CD14-positive monocyte (primary cell): ENCODE measurements around the gene ZFYVE28. TPM values are rescaled to one million over a fixed set of nuclear protein-coding genes. Genes with fewer than 3 reads are reported as not detected.

Source experiments
- DNase-seq, 3 donors: peaks; one replicate each; pipeline ENCODE4 v3.0.0-alpha.2; 2011 to 2022
- H2AFZ ChIP-seq: 2 replicates; pipeline ENCODE4 v1.6.0; 2012; ENCODE audit warnings: mild to moderate bottlenecking, low read depth, low read length, inconsistent platforms; ENCODE audit not compliant: insufficient read depth, poor library complexity, severe bottlenecking
- H3K27ac ChIP-seq, 2 donors: 1 replicate in 1 of 2; 2 replicates in 1 of 2; pipeline ENCODE4 v1.5.1; 2012 to 2013; ENCODE audit warnings: low read length in 2 of 2, control low read depth in 1 of 2, inconsistent platforms in 1 of 2, low read depth in 1 of 2, mild to moderate bottlenecking in 1 of 2
- H3K27me3 ChIP-seq, 2 donors: one replicate each; pipeline versions ENCODE4 v1.6.0 to v1.6.1; 2011 to 2013; ENCODE audit warnings: low read length in 2 of 2; ENCODE audit not compliant: control insufficient read depth in 2 of 2, insufficient read depth in 2 of 2
- H3K36me3 ChIP-seq, 2 donors: replicated peaks in 1 of 2; 1 replicate in 1 of 2; 2 replicates in 1 of 2; pipeline versions ENCODE4 v1.5.1 to v1.6.1; 2012 to 2013; ENCODE audit warnings: low read length in 2 of 2, control low read depth in 1 of 2, inconsistent platforms in 1 of 2, mild to moderate bottlenecking in 1 of 2; ENCODE audit not compliant: insufficient read depth in 2 of 2, control insufficient read depth in 1 of 2
- H3K4me1 ChIP-seq, 2 donors: 1 replicate in 1 of 2; 2 replicates in 1 of 2; pipeline versions ENCODE4 v1.5.1 to v1.6.1; 2012 to 2013; ENCODE audit warnings: low read length in 2 of 2, control low read depth in 1 of 2, inconsistent platforms in 1 of 2, mild to moderate bottlenecking in 1 of 2, moderate library complexity in 1 of 2; ENCODE audit not compliant: insufficient read depth in 2 of 2, control insufficient read depth in 1 of 2
- H3K4me2 ChIP-seq: replicated peaks from 2 replicates; pipeline ENCODE3; 2012; ENCODE audit warnings: low read length, moderate library complexity, mild to moderate bottlenecking; ENCODE audit not compliant: poor library complexity, severe bottlenecking; ENCODE audit errors: extremely low read depth
- H3K4me3 ChIP-seq, 3 experiments: fragments of 200-600 bp in 1 of 3; sonication (generic) in 1 of 3; replicated peaks in 1 of 3; 1 replicate in 2 of 3; 2 replicates in 1 of 3; pipeline ENCODE4 v1.5.1; 2011 to 2013; ENCODE audit warnings: low read length in 3 of 3, mild to moderate bottlenecking in 3 of 3, control low read depth in 2 of 3, low read depth in 2 of 3, inconsistent platforms in 1 of 3, moderate library complexity in 1 of 3
- H3K79me2 ChIP-seq: 2 replicates; pipeline ENCODE4 v1.6.0; 2012; ENCODE audit warnings: mild to moderate bottlenecking, control low read depth, inconsistent platforms, low read length, moderate library complexity; ENCODE audit not compliant: insufficient read depth
- H3K9ac ChIP-seq: 2 replicates; pipeline ENCODE4 v1.6.0; 2017; ENCODE audit warnings: low read length, mild to moderate bottlenecking; ENCODE audit not compliant: insufficient read depth, poor library complexity, severe bottlenecking
- H3K9me3 ChIP-seq, 2 donors: replicated peaks in 1 of 2; 1 replicate in 1 of 2; 2 replicates in 1 of 2; pipeline versions ENCODE4 v1.5.1 to v1.6.1; 2012 to 2013; ENCODE audit warnings: low read length in 2 of 2, control low read depth in 1 of 2; ENCODE audit not compliant: control insufficient read depth in 1 of 2, insufficient read depth in 1 of 2
- H4K20me1 ChIP-seq: 2 replicates; pipeline ENCODE4 v1.6.0; 2012; ENCODE audit warnings: mild to moderate bottlenecking, low read length, control low read depth, moderate library complexity; ENCODE audit not compliant: insufficient read depth
- H3K27ac Mint-ChIP-seq, 7 donors: one replicate each; pipeline ENCODE4 v1.8.0; 2020; ENCODE audit warnings: mild to moderate bottlenecking in 7 of 7, mixed read lengths in 7 of 7, moderate library complexity in 6 of 7, inconsistent platforms in 2 of 7
- H3K27me3 Mint-ChIP-seq, 3 donors: one replicate each; pipeline ENCODE4 v1.8.0; 2021 to 2022; ENCODE audit warnings: low read depth in 3 of 3, mild to moderate bottlenecking in 3 of 3, mixed read lengths in 3 of 3, moderate library complexity in 3 of 3, inconsistent platforms in 1 of 3
- H3K36me3 Mint-ChIP-seq, 2 donors: one replicate each; pipeline ENCODE4 v1.8.0; 2020; ENCODE audit warnings: mixed read lengths in 2 of 2, inconsistent platforms in 1 of 2, mild to moderate bottlenecking in 1 of 2
- H3K4me1 Mint-ChIP-seq: one replicate; pipeline ENCODE4 v1.8.0; 2020; ENCODE audit warnings: mild to moderate bottlenecking, mixed read lengths
- H3K4me3 Mint-ChIP-seq, 2 donors: one replicate each; pipeline ENCODE4 v1.8.0; 2020; ENCODE audit warnings: mild to moderate bottlenecking in 2 of 2, mixed read lengths in 2 of 2, moderate library complexity in 1 of 2
- H3K9me3 Mint-ChIP-seq, 7 donors: one replicate each; pipeline ENCODE4 v1.8.0; 2020 to 2022; ENCODE audit warnings: mixed read lengths in 7 of 7, mild to moderate bottlenecking in 6 of 7, moderate library complexity in 6 of 7, inconsistent platforms in 2 of 7
- WGBS: methylation state at CpG from one replicate; pipeline ENCODE4 v1.1.5; 2013; ENCODE audit warnings: missing lambda C conversion rate; ENCODE audit not compliant: insufficient coverage; 5-methylcytosine and 5-hydroxymethylcytosine counted together
- intact Hi-C, 2 donors: fragments of 100-400 bp; cut with micrococcal nuclease; formaldehyde crosslinking; loops; one replicate each; pipeline versions ENCODE4 v1.15.0 to v1.15.1; 2023
- polyA plus RNA-seq, 3 donors: library from polyadenylated mRNA; depleted of rRNA in 1 of 3; unstranded in 2 of 3; stranded (reverse) in 1 of 3; fragments of 300-500 nt in 2 of 3; fragments of >200 nt in 1 of 3; fragmentation: Illumina TruSeq in 2 of 3; gene quantifications; 1 replicate in 2 of 3; 2 replicates in 1 of 3; pipeline ENCODE4 v1.2.3, GENCODE V29; 2012 to 2021
- TF ChIP-seq, protein P1 (sequence below): fragments of 200-600 bp; IDR thresholded peaks from one replicate; pipeline ENCODE4 v1.8.0; 2022; ENCODE audit warnings: antibody characterized with exemption, mild to moderate bottlenecking

The ZFYVE28 gene
- polyA plus RNA-seq, 3 donors = 1.0 to 4.4 (median 1.1) TPM

DNA sequence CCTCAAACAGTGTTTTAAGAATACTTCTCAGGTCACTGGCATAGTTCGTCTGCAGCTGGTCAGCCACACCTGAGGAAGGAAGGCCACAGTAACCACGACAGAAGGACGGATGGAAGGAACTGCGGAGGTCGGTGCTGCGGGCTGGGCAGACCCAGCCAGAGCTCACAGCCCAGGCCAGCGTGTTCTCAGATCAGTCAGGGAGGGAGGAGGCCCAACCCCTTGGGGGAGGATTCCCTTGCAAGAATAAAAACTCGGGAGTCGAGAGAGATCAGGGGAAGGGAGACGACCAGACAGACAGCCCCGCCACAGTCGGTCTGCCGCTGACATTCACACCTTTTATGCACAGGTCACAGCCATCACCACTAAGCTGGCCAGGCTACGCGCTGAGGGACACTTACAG is 145.2 kb downstream of the ZFYVE28 start:
- no peak for DNase-seq
- H4K20me1 ChIP-seq = no peaks in the 10 kb centered on the region

DNA sequence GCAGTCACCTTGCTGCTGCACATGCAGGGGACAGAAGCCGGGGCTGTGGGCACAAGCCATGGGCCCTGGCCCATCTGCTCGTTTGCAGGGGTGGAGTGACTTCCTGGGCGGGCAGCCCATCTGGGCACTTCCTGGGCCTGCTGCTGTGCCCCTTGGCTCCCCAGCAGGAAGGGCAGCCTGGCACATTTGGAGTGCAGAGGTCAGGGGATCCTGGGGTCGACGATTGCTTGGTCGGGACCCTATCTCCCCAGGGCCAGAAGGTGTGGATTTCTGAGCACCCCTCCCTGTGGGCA is 145.7 kb downstream of the ZFYVE28 start:
- H3K4me1 Mint-ChIP-seq = no peaks in the 10 kb centered on the region
- no peak overlapping the region for H3K9ac ChIP-seq
- intact Hi-C loops = no loop called here
- no peak overlapping the region for H3K4me2 ChIP-seq
- no peaks in the 10 kb centered on the region for H3K4me1 ChIP-seq
- H3K36me3 ChIP-seq = no peaks in the 10 kb centered on the region
- TF ChIP-seq, protein P1, sequence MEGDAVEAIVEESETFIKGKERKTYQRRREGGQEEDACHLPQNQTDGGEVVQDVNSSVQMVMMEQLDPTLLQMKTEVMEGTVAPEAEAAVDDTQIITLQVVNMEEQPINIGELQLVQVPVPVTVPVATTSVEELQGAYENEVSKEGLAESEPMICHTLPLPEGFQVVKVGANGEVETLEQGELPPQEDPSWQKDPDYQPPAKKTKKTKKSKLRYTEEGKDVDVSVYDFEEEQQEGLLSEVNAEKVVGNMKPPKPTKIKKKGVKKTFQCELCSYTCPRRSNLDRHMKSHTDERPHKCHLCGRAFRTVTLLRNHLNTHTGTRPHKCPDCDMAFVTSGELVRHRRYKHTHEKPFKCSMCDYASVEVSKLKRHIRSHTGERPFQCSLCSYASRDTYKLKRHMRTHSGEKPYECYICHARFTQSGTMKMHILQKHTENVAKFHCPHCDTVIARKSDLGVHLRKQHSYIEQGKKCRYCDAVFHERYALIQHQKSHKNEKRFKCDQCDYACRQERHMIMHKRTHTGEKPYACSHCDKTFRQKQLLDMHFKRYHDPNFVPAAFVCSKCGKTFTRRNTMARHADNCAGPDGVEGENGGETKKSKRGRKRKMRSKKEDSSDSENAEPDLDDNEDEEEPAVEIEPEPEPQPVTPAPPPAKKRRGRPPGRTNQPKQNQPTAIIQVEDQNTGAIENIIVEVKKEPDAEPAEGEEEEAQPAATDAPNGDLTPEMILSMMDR = no peak
- H3K4me3 ChIP-seq = no peak overlapping the region
- no peaks in the 10 kb centered on the region for H3K9me3 Mint-ChIP-seq
- H2AFZ ChIP-seq = no peak overlapping the region
- peaks cover 0 to 1% (median 0%) of the 10 kb centered on the region in 3 donors for H3K27me3 Mint-ChIP-seq
- no peak for DNase-seq
- no peaks in the 10 kb centered on the region for H3K9me3 ChIP-seq
- H4K20me1 ChIP-seq = no peaks in the 10 kb centered on the region
- no peaks in the 10 kb centered on the region for H3K79me2 ChIP-seq
- no peak overlapping the region for H3K27ac ChIP-seq
- WGBS = 71% methylated on average over 6 of the region's 6 CpGs
- H3K36me3 Mint-ChIP-seq = no peaks in the 10 kb centered on the region
- H3K4me3 Mint-ChIP-seq = no peak overlapping the region
- no peak overlapping the region for H3K27ac Mint-ChIP-seq
- no peaks in the 10 kb centered on the region for H3K27me3 ChIP-seq

More for the DNA sequence above, 145.2 kb downstream of the ZFYVE28 start:
- Histone ChIP-seq H3K4me3 (no peak overlapping the region), H3K9ac (no peak overlapping the region), H3K4me1 (no peaks in the 10 kb centered on the region), H2AFZ (no peak overlapping the region), H3K9me3 (no peaks in the 10 kb centered on the region), H3K27ac (no peak overlapping the region), H3K36me3 (no peaks in the 10 kb centered on the region), H3K4me2 (no peak overlapping the region), H3K27me3 (no peaks in the 10 kb centered on the region), H3K79me2 (no peaks in the 10 kb centered on the region)
- no peaks in the 10 kb centered on the region for H3K36me3 Mint-ChIP-seq
- intact Hi-C loops = no loop called here
- no peaks in the 10 kb centered on the region for H3K9me3 Mint-ChIP-seq
- H3K4me3 Mint-ChIP-seq = no peak overlapping the region
- TF ChIP-seq, protein P1 = no peak
- H3K4me1 Mint-ChIP-seq = no peaks in the 10 kb centered on the region
- peaks cover 0 to 1% (median 0%) of the 10 kb centered on the region in 3 donors for H3K27me3 Mint-ChIP-seq
- 81% methylated on average over 11 of the region's 15 CpGs for WGBS
- peak overlapping the region in 1 of 7 donors; percentile 37 for H3K27ac Mint-ChIP-seq
